HG03520 (cell line): ENCODE results near the gene LAG3.
"Not testable (repeated sequence)": the region's sequence is repeated elsewhere in the genome, so short reads cannot be mapped to it uniquely, and the experiment has no call there.

ENCODE experiments used
- ATAC-seq: cut with Tn5 transposase; IDR thresholded peaks from one replicate; pipeline ENCODE4 v1.9.1; 2021; ENCODE audit warnings: mild to moderate bottlenecking, moderate library complexity; ENCODE audit not compliant: unreplicated experiment

LAG3 gene

GRCh38 chr12:6772331-6772695 lies at the start of gene LAG3:
Gene LAG3 (plus strand): TSS chr12:6772520. CDS start chr12:6772853, 333 bp downstream.
- no peak for ATAC-seq

- no peak for ATAC-seq
Observed at GRCh38 chr12:6722863-6723262, 49.5 kb upstream of the LAG3 start.

DNA sequence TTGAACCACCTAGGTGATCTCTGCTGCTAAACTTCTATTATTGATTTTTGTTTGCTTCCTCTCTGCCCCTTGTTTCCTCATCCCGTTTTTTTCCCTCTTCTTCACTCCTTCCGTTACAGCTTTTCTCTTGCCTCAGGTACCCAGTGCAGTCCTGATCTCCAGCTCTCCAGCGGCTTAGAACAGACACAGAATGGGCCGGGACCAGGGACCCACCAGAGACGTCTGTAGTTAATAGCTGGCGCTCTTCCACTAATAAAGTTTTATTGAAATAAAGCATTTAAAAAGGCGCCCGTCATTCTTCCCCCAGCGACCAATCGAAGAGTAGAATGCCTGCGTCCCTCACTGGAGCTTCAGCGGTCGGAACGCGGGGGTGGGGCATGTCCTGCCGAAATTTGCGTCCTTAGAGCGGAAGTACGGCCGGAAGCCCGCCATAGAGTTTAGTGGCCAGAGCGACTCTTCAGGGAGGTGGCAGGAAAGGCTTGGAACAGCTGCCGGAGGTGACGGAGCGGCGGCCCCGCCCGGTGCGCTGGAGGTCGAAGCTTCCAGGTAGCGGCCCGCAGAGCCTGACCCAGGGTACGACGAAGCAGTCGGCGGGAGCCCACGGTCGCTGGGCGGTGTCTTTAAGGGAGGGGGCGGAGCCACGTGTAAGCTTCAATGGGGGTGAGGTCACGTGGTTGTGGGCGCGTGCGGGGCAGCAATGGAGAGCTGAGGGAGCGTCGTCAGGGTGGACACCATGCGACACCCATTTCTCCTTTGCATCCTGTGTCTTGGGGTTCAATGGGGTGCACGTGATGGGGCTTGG lies 48.5 kb upstream of the LAG3 start, which contains the start of gene COPS7A:
COPS7A (plus strand) TSS at position 440 of the 802 bp plus-strand sequence. CDS start 611 bp downstream, outside the sequence.
- peak; percentile 92 for ATAC-seq

DNA sequence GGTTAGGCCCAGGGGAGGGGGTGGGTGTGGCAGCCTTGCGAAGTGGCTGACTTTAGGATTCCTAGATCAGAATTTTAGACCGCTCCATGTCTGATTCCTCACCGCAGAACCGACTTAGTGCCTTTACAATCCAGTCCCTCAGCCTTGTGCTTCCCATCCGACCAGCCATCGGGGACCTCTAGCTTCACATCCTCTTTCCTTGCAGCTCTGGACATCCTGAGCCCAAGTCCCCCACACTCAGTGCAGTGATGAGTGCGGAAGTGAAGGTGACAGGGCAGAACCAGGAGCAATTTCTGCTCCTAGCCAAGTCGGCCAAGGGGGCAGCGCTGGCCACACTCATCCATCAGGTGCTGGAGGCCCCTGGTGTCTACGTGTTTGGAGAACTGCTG lies 47.9 kb upstream of the LAG3 start:
- peak; percentile 7 for ATAC-seq

- no peak for ATAC-seq
Observed at GRCh38 chr12:6725350-6725749, 47.0 kb upstream of the LAG3 start.

DNA sequence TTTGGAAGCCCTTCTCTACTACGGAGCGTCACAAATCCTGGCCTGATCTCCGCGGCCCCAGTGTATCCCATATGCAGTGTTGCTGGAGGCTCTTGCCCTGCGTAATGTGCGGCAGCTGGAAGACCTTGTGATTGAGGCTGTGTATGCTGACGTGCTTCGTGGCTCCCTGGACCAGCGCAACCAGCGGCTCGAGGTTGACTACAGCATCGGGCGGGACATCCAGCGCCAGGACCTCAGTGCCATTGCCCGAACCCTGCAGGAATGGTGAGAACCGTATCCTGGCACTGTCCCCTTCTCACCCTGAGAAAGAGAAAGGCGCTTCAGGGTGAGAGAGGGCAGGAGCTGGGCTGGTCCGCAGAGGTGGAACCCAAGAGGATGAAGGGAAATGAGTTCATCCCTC lies 43.1 kb upstream of the LAG3 start:
- no peak for ATAC-seq

- no peak for ATAC-seq
Observed at GRCh38 chr12:6730169-6730568, 42.2 kb upstream of the LAG3 start.

GRCh38 chr12:6734506-6735387 lies 37.6 kb upstream of the LAG3 start:
- ATAC-seq = no peak

- no peak for ATAC-seq
Observed at GRCh38 chr12:6735448-6736191, 36.7 kb upstream of the LAG3 start.

DNA sequence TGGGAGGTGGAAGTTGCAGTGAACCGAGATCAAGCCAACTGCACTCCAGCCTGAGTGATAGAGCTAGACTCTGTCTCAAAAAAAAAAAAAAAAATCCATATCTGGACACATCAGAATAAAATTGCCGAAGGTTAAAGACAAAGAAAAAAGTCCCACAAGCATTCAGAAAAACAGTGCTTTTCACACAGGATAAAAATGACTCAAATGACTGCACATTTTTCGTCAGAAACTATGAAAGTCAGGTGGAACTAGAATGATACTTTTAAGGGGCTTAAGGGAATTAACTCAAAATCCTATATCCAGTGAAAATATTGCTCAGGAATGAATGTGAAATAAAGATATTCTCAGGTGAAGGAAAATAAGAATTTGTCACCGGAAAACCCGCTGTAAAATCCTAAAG lies 35.6 kb upstream of the LAG3 start:
- no peak for ATAC-seq

DNA sequence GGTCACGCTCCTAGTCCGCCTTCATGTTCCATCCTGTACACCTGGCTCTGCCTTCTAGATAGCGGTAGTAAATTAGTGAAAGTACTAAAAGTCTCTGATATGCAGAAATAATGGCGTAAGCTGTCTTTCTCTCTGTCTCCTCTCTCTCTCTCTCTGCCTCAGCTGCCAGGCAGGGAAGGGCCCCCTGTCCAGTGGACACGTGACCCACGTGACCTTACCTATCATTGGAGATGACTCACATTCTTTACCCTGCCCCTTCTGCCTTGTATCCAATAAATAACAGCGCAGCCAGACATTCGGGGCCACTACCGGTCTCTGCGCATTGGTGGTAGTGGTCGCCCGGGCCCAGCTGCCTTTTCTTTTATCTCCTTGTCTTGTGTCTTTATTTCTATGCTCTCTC lies 30.2 kb upstream of the LAG3 start:
- ATAC-seq = not testable (repeated sequence)

GRCh38 chr12:6742834-6743233 lies 29.5 kb upstream of the LAG3 start:
- no peak for ATAC-seq

DNA sequence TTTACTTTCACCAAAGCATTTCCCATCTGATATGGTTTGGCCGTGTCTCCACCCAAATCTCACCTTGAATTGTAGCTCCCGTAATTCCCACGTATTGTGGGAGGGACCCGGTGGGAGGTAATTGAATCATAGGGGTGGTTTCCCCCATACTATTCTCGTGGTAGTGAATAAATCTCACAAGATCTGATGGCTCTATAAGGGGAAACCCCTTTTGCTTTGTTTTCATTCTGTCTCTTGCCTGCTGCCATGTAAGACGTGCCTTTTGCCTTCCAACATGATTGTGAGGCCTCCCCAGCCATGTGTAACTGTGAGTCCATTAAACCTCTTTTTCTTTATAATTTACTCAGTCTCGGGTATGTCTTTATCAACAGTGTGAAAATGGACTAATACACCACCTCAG lies 29.0 kb upstream of the LAG3 start:
- not testable (repeated sequence) for ATAC-seq

DNA sequence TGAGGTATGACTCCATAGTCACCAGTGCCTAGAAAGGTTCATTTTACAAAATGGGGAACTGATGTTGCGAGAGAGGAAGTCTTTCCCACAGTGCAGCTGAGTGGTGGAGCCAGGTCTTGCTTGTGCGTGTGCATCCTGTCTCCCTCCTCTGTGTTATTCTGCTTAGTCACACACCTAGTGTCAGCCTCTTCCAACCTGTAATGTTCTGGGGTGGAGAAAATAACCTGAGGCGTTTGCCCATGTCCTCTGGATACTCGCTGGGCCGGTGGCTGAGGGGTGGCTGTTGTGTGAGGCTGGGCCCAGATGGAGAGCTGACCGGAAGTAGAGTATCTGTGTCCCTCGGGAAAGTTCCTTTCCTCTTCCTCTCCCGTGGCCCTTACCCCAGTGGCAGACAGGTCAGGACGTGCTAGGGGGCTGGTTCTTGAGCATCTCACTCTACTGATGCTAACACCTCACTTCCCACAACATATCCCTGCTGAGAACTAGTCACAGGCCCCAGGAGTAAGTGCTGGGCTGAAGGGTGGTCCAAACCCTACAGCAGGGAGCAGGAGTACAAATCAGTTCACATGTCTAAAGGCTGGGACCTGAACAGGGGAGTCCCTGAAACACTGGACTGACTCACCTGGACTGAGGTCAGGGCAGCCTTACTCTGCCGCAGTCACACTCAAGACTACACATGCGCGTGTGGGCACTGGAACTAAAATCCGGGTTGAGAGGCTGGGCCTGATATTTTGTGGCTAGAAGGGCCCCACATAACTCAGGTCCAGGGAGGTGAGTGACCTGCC lies 26.4 kb upstream of the LAG3 start:
- no peak for ATAC-seq

GRCh38 chr12:6747216-6747615 lies 25.1 kb upstream of the LAG3 start:
- ATAC-seq = no peak

DNA sequence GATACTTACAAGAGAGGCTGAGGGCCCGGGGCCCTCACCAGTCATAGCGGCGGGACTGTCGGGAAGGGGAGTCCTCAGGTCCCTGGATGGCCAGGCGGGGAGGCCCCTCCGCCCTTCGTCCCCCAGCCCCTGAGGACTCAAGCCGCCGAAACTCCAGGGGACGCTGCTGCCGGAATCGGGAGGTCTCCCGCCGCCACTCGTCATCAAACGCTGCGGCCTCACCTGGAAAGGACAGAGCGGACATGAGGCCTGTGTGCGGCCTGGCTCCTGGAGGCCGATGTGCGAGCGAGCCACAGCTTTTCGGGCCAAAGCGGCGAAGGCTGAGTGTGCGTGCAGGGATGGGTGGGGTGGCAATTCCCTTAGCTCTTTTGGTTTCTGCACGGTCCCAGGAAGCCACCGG lies 23.6 kb upstream of the LAG3 start:
- ATAC-seq = no peak

DNA sequence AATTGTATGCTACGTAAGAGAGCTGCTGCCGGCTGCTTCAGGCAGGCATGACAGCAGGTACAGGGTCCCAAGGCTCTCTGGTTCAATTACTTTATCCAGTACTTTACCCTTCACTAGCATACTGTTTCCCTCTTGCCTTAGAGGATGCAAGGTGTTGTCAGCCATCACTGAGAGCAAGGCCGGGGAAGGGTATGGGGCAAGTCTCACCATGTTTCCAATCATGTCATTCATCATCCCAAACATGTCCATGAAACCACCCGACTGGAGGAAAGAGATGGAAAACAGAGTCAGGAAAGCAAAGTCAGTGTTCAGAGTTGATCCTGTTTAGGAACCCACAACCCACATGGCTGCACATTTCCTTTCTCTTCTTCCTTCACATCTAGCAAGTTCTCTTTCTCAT lies 21.8 kb upstream of the LAG3 start:
- ATAC-seq = no peak

DNA sequence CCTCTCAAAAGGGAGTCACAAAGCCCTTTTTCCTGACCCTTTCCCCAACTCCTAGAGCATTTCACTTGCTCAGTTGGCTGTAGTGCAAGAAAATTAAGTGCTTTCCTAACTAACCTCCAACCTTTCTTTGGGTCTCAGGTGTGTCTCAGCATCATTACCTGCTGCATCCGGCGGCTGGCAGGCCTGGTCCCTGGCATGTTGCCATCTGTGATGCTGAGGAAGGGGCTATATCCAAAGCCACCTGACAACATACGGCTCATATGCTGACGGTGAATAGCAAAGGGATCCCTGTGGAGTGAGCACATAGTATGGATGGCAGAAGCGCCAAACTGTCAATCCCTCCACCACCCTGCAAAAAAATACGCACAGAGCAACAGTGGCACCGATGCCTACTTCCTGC lies 20.6 kb upstream of the LAG3 start:
- ATAC-seq = no peak

DNA sequence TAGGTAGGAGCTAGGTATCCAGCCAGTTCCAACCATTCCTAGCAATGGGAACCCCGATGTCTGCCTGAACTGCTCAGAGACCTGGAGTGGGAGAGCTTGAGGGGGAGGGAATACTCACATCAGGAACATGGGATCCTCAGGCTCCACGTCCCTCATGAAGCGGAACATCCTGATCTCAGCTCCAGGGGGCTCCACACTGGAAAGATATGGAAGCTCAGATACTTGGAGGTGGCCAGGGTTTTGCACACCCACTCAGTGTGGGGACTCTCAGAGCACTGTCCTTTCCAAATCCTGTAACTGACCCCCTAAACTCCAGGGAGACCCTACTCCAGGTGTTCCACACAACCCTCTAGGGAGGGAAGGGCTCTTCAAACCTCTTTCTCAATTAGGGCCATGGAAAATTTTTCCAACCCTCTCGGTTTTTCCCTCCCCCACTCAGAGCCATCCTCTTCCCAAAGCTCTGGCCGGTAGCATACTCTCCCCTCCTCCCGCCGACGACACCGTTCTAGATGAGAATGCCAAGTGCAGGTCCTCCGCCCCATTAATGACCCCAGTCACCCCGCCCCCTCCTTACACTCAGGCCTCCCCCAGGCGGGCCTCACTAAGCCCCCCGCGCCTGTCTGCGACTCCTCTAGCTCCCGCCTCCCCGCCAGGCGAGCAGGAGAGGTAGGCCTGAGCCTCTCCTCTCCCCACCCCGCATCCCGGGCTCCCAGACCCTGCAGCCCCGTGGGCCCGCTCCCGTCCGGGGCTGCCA lies 20.0 kb upstream of the LAG3 start:
- no peak for ATAC-seq
